Heart left ventricle (tissue), 13 donors: ENCODE data around the gene CASD1.

Source experiments
- CTCF ChIP-seq, 12 donors: fragments of 200-600 bp; sonication (generic) in 4 of 12; IDR thresholded peaks; one replicate each; pipeline versions ENCODE4 v1.5.0 to v1.8.0; 2018 to 2022; ENCODE audit warnings: antibody characterized with exemption in 12 of 12, mild to moderate bottlenecking in 5 of 12
- POLR2A ChIP-seq, 2 donors: fragments of 450-650 bp; IDR thresholded peaks; one replicate each; pipeline ENCODE4 v1.6.1; 2017; ENCODE audit warnings: antibody characterized with exemption in 2 of 2, mild to moderate bottlenecking in 2 of 2, moderate library complexity in 2 of 2
- donor health status: ischemic (EF 13 %, LVEDD 7.1; RV severe dilation, severe dysfunction).
- donor health status: DM: no; HTN: yes; CAD: no.
- donor health status: DM: no; HTN: no; CAD: no.
- donor health status: ischemic (EF 25% LVEDD 6.9; RV normal size, moderate dysfunction).
- donor health status: ischemic (EF 25% LVEDD 5.7; RV mildly dilated, moderate dysfunction).
- donor health status: ischemic (EF 35%, LVEDD 5.7; RV mildly dilated, moderate dysfunction).
- donor health status: nonischemic (EF 11% LVEDD 7.7; RV severe dilation, severe dysfunction).
- donor health status: DM: yes; HTN: yes; CAD: no.
- donor health status: PGD.
- donor health status: ischemic (EF 29% LVEDD 5.4; RV normal size, mild dysfunction).
- donor health status: nonischemic (EF 23%, LVEDD 6.1; RV moderate dilation, normal function).

- TF ChIP-seq CTCF (IDR thresholded peaks at IDR 0.05) (no peak), POLR2A (IDR thresholded peaks at IDR 0.05) (no peak)
Observed at GRCh38 chr7:94557215-94557614, 47.6 kb downstream of the CASD1 start.
